Hematopoietic multipotent progenitor cell treated with erythropoietin and hydrocortisone succinate and interleukin-3 and kit ligand, for 17 days (in vitro differentiated cells): ENCODE data around the gene ADM5.
"Not testable (repeated sequence)": the region's sequence is repeated elsewhere in the genome, so short reads cannot be mapped to it uniquely, and the experiment has no call there.

Experiments
- DNase-seq: peaks from one replicate; pipeline ENCODE4 v3.0.0-alpha.2; 2015; ENCODE audit warnings: low spot score

The ADM5 gene

DNA sequence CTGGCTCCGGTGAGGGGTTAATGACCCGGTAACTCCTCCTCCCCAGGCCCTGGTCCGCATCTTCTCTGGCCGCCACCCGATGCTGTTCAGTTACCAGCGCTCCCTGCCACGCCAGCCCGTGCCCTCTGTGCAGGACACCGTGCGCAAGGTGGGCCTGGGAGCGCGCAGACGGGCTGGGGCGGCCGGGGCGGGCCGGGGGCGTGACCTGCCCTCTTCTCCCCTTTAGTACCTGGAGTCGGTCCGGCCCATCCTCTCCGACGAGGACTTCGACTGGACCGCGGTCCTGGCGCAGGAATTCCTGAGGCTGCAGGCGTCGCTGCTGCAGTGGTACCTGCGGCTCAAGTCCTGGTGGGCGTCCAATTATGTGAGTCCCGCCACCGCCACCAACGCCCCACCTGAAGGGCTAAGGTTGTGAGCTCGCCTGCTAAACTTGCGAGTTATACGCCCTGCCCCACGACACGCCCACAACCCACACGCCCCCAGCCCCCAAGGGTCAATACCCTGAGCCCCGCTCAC is 11.9 kb downstream of the ADM5 start:
- DNase-seq, result no peak

GRCh38 chr19:49704888-49705642 is 15.7 kb downstream of the ADM5 start:
- no peak for DNase-seq

DNA sequence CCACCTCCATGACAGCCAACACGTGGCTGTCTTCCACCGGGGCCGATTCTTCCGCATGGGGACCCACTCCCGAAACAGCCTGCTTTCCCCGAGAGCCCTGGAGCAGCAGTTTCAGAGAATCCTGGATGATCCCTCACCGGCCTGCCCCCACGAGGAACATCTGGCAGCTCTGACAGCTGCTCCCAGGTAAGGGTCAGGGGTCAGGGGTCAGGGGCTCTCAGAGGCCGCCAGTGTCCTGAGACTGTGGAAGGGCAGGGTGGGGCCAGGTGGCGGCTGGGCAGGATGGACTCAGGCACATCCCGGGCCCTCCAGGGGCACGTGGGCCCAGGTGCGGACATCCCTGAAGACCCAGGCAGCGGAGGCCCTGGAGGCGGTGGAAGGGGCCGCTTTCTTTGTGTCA is 16.5 kb downstream of the ADM5 start:
- DNase-seq, result no peak

DNA sequence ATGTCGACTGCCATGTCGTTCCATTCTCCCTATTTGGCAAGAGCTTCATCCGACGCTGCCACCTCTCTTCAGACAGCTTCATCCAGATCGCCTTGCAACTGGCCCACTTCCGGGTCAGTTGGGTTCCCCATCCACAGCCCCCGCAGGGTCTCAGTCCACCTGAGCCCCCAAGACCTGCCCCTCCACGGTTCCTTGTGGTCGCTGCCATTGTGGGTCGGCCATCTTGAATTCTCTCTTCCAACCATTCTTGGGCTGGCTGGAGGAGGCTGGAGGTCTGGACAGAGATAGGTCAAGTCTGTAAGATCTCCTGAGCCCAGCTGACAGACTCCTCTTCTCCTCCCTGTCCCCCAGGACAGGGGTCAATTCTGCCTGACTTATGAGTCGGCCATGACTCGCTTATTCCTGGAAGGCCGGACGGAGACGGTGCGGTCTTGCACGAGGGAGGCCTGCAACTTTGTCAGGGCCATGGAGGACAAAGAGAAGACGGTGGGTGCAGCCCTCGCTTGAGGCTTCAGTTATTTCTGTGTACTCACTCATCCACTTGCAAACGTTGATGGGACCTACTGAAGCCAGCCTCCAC is 21.1 kb downstream of the ADM5 start:
- DNase-seq, result no peak

DNA sequence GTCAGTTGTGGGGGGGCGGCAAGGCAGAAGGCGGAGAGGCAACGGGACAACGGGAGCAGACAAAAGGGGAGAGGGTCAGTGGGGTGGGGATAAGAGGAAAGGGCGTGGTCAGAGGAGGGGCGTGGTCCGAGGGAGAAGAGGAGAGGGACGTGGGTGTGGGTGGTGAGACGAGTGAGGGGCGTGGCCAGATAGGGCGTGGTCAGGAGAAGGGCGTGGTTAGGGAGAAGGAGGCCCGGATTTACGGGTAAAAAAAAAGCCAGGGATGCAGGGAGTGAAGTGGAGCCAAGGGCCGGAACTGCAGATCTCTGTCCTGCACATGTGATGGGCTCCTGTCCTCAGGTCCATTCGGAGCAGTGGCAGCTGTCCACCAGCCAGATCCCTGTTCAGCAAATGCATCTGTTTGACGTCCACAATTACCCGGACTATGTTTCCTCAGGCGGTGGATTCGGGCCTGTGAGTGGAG is 23.0 kb downstream of the ADM5 start:
- peak; percentile 43 for DNase-seq

DNA sequence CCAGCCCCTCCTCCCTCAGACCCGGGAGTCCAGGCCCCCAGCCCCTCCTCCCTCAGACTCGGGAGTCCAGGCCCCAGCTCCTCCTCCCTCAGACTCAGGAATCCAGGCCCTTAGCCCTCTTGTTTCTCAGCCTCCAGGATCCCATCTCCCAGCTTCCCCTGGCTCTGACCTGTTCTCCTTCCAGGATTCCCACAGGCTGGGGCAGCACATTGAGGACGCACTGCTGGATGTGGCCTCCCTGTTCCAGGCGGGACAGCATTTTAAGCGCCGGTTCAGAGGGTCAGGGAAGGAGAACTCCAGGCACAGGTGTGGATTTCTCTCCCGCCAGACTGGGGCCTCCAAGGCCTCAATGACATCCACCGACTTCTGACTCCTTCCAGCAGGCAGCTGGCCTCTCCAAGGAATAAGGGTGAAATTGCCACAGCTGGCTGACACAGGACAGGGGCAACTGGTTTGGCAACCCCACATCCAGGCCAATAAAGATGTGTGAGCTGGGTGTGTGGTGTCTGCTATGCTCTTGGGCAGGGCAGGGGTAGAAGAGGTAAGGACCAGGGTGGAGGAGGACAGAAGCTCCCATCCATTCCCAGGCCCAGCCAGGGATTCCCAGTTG is 23.9 kb downstream of the ADM5 start:
- no peak for DNase-seq

DNA sequence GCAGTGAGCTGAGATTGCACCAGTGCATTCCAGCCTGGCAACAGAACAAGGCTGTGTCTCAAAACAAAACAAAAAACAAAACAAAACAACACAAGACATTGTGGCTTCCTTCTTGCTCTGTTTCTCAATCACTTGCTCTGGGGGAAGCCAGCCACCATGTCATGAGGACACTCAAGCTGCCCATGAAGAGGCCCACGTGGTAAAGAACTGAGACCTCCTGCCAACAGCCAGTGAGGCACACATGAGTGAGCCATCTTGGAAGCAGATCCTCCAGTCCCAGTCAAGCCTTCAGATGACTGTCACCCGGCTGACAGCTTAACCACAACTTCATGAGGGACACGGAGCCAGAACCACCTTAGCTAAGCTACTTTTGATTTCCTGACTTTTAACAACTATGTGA is 26.8 kb downstream of the ADM5 start:
- no peak for DNase-seq

DNA sequence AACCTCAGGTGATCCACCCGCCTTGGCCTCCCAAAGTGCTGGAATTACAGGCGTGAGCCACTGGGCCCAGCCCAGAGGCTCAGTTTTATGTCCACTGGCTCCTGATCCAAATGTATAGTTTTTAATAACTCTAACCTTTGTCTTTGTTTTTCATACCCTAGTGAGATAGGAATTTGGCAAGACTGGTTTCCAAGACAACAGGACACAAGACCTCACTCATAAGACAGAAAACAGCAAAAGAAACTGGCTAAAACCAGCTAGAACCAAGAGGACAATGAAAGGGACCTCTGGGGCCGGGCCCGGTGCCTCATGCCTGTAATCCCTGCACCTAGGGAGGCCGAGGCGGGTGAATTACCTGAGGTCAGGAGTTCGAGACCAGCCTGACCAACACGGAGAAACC is 29.1 kb downstream of the ADM5 start:
- no peak for DNase-seq

DNA sequence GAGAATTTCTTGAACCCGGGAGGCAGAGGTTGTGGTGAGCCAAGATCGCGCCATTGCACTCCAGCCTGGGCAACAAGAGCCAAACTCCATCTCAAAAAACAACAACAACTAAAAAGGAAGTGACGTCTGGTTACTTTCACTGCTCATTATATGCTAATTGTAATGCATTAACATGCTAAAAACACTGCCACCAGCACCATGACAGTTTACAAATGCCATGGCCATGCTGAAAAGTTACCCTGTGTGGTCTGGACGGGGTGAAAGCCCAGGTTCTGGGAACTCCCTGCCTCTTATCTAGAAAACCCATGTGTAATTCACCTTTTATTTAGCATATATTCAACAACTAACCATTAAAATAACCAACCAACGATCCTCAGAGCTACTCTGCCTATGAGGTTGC is 29.6 kb downstream of the ADM5 start:
- no peak for DNase-seq

- DNase-seq, result not testable (repeated sequence)
Measured at GRCh38 chr19:49719420-49719819, 30.0 kb downstream of the ADM5 start.

DNA sequence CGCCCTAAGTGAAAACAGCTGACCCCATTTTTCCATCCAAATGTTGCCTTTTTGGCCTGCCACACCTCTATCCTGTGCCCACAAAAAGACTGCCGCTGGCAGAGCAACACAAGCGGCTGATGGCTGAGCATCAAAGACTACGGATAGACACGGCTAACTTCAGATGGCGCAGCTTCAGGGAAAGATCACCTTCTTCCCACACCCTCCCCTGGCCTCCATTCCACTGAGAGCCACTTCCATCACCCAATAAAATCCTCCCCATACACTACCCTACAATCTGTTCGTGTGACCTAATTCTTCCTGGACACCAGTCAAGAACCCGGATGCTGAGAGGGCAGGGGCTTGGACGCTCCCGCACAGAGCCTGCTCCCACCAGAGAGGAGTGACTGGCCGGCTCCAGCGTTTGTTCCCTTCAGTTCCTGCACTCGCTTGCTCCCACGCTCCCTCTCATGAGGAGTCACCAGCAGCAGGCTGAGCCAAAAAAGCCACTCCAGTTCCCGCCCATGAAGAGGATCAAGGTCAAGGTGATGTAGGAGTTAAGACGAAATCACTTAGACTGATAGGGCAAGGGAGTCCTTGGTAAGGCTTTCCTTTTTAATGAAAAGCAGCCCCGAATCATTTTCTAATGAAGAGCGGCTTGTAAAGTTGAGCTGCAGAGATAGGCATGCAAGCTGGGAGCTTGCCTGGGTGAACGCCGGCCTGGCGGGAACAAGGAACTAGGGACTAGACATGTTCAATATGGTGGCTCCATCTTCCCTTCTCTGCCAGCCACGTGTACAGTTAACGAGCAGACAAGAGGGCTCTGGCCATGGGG is 38.0 kb downstream of the ADM5 start:
- no peak for DNase-seq

DNA sequence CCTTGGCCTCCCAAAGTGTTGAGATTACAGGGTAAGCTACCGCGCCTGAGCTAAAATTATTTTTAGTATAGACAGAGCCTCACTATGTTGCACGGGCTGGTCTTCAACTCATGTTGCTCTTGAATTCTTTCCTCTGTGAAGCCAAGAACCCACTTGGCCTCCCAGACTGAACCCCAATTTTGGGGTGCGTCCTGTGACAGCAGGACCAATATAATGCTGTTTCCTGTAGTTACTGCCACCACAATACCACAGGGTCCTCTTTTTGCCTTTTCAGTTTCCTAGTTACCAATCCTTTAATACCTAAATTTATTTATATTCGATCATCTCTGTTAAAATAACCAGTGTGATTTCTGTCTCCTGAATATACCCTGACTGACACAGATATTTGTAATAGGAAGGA is 40.8 kb downstream of the ADM5 start:
- no peak for DNase-seq

DNA sequence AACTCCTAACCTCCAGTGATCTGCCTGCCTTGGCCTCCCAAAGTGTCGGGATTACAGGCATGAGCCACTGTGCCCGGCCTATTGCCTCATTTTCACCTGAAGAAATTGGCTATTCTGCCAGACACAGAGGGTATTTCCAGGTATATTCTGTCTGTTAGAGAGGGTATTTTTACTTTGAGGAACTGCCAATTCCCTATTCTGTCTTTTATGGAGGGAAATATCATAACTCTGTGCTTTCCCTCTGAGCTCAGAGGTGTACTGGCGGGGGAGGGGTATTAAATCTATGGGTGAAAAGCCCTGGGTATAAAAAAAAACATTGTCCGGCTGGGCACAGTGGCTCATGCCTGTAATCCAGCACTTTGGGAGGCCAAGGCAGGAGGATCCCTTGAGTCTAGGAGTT is 48.9 kb downstream of the ADM5 start:
- DNase-seq, result no peak

DNA sequence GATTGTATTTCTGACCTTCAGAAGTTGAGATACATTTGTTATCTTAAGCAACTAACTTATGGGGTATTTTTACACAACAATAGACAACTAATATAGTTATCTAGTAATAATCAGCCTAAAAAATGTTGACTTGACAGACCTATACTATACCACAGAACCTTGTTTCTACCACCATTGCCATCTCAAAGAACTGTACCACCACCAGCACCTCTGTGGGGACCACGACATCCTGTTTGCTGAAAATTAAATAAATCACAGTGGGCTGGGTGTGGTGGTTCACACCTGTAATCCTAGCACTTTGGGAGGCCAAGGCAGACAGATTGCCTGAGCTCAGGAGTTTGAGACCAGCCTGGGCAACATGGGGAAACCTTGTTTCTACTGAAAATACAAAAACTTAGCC is 49.7 kb downstream of the ADM5 start:
- no peak for DNase-seq

- DNase-seq, result no peak
Measured at GRCh38 chr19:49739933-49740332, 50.5 kb downstream of the ADM5 start.
